ENCODE results near the gene PIRT.

- TF ChIP-seq PATZ1 (CRISPR knock-in tag; IDR thresholded peaks at IDR 0.05; ENCODE audit: borderline replicate concordance) (no peak), TSHZ2 (CRISPR knock-in tag; IDR thresholded peaks at IDR 0.05) (no peak), TCF4 (CRISPR knock-in tag; IDR thresholded peaks at IDR 0.05; ENCODE audit: borderline replicate concordance) (no peak)
These were observed 31.2 kb downstream of the PIRT start for GRCh38 chr17:10806545-10807262.
